Measurements from ENCODE around the gene THAP8.

GRCh38 chr19:36009633-36010379 is 44.3 kb downstream of the THAP8 start:
- no peak for TF ChIP-seq CTCF (optimal IDR thresholded peaks at IDR 0.05 in 1 of 3, IDR thresholded peaks at IDR 0.05 in 1 of 3, conservative IDR thresholded peaks at IDR 0.05 in 1 of 3; ENCODE audit: extremely low read depth in 1 of 3, insufficient read depth in 2 of 3, low read length in 3 of 3)
- no peak for TF ChIP-seq EZH2 (IDR thresholded peaks at IDR 0.05; ENCODE audit: low read length)

Measured in keratinocyte (primary cell).